Retinal pigment epithelial cell (primary cell): ENCODE results near the gene SYNGR1.

ENCODE experiments used
- DNase-seq: peaks from one replicate; pipeline ENCODE4 v3.0.0-alpha.2; 2010; ENCODE audit warnings: low read depth
- H3K4me3 ChIP-seq: 2 replicates; pipeline ENCODE4 v1.5.1; 2011; ENCODE audit warnings: mild to moderate bottlenecking, low read length, control low read depth, moderate library complexity
- TF ChIP-seq, protein P1 (sequence below): conservative IDR thresholded peaks from 2 replicates; pipeline ENCODE4 v1.5.1; 2011; ENCODE audit warnings: low read depth, low read length, control low read depth, inconsistent platforms

Gene SYNGR1

DNA sequence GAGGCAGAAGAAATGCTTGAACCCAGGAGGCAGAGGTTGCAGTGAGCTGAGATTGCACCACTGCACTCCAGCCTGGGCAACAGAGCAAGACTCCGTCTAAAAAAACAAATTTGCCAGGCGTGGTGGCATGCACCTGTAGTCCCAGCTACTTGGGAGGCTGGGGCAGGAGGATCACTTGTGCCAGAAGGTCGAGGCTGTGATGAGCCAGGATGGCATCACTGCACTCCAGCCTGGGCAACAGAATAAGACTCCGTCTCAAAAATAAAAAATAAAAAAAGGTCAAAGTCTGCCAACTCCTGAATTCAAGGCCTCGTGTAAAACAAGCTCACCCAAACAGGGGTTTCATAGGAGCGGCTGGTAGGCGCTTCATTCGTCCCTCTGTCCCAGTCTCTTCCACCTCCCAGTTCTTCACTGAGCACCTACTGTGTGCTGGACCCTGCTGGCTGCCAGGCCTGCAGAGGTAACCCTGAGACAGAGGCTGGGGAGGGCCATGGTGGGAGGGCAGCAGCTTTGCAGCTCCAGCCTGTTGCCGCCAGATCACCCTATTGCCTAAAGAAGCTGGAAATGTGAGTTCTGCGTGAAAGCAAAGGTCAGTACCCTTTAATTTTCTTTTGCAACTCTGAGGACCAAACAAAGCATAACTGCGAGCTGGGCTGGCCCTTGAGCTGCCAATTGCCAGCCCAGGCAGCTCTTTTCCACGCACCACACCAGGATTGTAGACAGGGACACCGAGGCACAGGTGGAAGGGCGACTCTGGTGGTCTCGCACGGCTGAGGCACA is 45.7 kb upstream of the SYNGR1 start:
- TF ChIP-seq, protein P1, sequence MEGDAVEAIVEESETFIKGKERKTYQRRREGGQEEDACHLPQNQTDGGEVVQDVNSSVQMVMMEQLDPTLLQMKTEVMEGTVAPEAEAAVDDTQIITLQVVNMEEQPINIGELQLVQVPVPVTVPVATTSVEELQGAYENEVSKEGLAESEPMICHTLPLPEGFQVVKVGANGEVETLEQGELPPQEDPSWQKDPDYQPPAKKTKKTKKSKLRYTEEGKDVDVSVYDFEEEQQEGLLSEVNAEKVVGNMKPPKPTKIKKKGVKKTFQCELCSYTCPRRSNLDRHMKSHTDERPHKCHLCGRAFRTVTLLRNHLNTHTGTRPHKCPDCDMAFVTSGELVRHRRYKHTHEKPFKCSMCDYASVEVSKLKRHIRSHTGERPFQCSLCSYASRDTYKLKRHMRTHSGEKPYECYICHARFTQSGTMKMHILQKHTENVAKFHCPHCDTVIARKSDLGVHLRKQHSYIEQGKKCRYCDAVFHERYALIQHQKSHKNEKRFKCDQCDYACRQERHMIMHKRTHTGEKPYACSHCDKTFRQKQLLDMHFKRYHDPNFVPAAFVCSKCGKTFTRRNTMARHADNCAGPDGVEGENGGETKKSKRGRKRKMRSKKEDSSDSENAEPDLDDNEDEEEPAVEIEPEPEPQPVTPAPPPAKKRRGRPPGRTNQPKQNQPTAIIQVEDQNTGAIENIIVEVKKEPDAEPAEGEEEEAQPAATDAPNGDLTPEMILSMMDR = no peak
- H3K4me3 ChIP-seq = no peak overlapping the region
- no peak for DNase-seq

DNA sequence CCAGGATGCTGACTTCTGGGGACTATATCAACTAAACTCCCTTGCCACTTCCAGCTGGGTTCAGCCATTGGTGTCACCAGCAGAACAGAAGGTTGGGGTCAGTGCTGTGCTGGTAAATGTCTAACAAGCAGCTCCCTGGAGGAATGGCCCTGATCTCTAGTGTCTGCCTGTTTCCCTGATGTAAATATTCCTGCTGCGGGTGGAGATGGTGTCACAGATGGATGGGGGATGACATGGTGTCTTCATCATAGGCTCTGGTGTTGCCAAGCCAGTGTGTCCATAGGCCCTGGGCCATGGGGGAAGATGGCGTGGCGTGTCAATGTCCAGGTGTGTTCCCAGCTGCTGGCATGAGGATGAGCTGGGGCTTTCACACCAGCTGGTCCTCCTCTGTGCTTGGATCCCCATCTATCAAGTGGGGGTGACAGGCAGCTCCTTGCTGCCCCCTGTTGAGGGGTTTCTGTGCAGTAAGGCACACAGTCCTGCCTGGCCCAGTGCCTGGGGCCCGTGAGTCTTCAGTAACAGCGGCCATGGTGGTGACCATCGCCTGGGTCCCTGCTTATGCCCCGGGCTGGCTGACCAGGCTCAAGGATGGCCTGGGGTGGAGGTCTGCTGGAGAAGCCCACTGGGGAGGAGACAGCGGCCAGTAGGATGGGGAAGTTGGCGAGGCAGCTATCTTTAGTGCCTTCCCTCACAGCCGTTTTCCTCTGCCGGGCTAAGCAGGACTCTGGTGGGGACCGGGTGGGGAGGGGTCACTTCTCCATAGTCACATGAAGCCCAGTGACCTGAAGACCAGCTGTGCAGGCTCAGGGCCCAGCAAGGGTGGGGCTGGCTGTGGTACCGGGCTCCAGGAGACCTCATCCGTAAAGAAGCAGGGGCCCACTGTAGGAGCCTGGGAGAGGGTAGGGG is 43.1 kb upstream of the SYNGR1 start:
- DNase-seq = no peak
- H3K4me3 ChIP-seq = no peak overlapping the region
- TF ChIP-seq, protein P1 = peak; percentile 57

DNA sequence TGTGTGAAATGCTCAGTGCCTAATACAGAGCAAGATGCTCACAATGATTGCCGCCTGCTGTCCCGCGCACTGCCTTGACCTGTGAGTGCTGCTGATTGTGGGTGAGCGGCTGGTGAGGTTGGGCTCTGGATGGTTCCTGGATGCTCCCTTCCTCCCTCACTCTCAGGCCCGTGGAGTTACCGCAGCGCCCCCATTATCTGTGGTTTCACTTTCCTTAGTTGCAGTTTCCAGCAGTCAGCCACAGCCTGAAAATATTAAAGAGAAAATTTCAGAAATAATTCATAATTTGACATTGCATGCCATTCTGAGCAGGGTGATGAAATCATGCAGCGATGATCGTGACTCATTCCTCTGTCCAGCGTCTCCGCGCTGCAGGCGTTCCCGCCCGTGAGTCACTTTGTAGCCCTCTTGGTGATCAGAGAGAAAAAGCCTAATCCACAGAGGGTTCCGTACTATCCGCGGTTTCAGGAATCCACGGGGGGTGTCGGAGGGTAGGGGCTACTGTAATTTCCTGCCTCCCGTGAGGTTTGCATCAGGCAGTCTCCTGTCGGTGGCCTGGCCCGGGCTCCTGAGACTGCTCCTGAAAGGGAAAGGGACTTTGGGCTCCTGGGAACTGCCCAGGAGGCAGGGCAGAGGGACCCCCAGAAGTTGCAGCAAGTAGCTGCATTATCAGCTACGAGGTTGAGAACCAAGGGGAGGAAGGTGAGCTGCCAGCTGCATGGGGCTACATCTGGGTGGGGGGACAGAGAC is 41.0 kb upstream of the SYNGR1 start:
- TF ChIP-seq, protein P1 = peak; percentile 29
- H3K4me3 ChIP-seq = no peak overlapping the region
- DNase-seq = peak; percentile 70

DNA sequence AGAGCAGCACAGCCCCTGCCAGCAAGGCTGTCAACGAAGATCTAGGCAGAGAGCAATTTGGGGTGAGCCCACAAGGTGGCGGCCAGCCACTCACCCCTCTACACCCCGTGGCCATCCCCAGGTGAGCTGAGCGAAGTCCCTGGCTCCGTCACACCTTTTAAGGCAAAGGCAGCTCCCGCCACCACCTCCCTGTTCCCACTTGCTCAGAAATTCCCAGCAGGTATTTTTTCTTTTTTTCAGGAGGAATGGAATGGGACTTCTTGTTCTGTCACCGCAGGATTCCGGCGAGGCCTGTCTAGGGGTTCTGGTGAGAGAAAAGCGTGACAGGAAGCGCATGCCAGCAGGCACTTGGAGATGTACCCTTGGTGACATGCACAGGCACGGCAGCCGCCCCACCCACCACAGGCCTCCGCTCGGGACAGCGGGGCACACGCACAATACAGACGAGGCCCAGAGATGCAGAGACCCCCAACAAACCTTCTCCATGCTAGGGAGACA is 40.4 kb upstream of the SYNGR1 start:
- TF ChIP-seq, protein P1 = peak; percentile 16
- no peak for DNase-seq
- no peak overlapping the region for H3K4me3 ChIP-seq

DNA sequence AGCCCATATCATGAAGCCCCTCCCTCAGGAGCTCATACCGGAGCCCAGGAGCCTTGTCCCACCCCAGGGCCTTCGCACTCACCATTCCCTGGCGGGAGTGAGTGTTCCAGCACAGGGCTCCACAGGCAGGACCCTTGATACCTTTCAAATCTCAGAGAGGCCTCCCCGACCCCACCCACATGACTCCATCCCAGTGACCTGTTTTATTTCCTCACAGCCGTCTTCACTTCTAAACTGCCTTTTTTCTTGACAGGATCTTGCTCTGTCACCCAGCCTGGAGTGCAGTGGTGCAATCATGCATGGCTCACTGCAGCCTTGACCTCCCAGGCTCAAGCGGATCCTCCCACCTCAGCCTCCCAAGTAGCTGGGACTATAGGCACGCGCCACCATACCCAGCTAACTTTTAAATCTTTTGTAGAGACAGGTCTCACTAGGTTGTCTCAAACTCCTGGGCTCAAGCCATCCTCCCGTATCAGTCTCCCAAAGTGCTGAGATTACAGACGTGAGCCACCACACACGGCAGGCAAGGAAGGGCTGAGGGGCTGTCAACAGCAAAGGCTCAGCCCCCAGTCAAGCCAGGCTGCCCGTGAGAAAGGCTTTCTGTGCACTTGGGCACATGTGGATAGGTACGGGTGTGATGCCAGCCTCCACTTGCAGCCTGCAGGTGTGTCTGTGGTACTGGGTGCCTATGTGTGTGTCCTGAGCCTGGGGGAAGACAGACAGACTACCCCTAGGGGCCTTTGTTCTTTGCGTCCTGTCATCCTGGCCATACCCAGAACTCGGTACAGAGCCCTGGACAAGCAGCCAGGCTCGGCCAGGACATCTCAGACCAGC is 39.7 kb upstream of the SYNGR1 start:
- no peak for DNase-seq
- no peak overlapping the region for H3K4me3 ChIP-seq
- TF ChIP-seq, protein P1 = no peak

DNA sequence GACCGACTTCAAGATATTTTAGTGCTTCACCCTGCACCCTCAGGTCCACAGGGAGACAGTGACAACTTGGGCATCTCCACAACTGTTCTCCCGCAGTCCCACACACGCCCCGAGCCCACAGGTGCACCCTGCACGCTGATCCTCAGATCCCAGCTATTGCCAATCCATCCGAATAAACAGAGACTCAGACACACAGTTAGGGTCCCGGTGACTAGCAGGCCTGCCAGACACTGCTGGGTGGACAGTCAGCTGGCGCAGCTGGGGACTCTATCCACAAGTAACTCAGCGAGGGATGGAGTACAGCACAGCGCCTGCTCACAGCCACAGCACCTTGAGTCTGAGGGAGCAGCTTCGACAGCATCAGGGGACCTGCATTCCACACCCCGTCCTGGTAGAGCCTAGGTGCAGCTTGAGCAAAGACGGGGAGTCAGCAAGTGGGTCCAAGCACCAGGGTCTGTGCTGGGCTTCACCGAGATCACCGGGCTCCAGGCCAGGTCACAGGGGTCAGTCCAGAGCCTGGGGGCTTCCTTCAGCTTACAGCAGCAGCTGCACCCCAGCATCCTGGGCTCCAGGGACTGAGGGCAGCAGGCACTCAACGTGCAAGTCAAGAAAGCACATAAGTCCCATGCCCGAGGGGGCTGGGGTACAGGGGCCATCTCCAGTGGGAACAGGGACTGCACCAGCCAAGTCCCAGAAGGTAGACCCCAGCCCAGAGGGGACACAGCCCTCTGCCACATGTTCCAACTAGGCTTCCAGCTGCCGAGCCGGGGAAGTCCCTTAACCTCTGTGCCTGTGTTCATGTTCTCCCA is 38.0 kb upstream of the SYNGR1 start:
- H3K4me3 ChIP-seq = no peak overlapping the region
- TF ChIP-seq, protein P1 = no peak
- no peak for DNase-seq
